PC-3 (cell line): ENCODE results near the gene ADAMTS9. TPM values are rescaled to one million over a fixed set of nuclear protein-coding genes. Genes with fewer than 3 reads are reported as not detected.

Source experiments
- ATAC-seq: fragments of 200-7000 bp; cut with Tn5 transposase; 2 replicates; pipeline ENCODE4 v1.9.1; 2020; ENCODE audit warnings: mild to moderate bottlenecking, moderate library complexity
- BruUV-seq: library from RNA; stranded (reverse); fragments of 400-500 nt; replicated peaks from 2 replicates; lab custom pipeline; 2021; lab: Mats Ljungman, UMichigan
- CTCF ChIA-PET: fragments of 300-600 bp; sonication (Branson Sonifier 250); formaldehyde crosslinking; loops from one replicate; lab custom pipeline; 2022; ENCODE audit warnings: antibody characterized with exemption; lab: Charles Lee
- POLR2A ChIA-PET: fragments of 300-600 bp; sonication (Branson Sonifier 250); formaldehyde crosslinking; loops from one replicate; lab custom pipeline; 2022; ENCODE audit warnings: antibody characterized with exemption; ENCODE audit not compliant: unreplicated experiment; lab: Charles Lee
- DNase-seq: peaks from one replicate; pipeline ENCODE4 v3.0.0-alpha.2; 2015
- H2AFZ ChIP-seq: fragments of 300-600 bp; sonication (generic); 2 replicates; pipeline ENCODE4 v1.6.0; 2016; ENCODE audit warnings: antibody characterized with exemption, low read length
- H3F3A ChIP-seq: fragments of 300-600 bp; sonication (generic); one replicate; pipeline ENCODE4 v1.6.0; 2017; ENCODE audit warnings: antibody characterized with exemption, low read length, control low read depth, mild to moderate bottlenecking; ENCODE audit not compliant: unreplicated experiment
- H3K27ac ChIP-seq: fragments of 300-600 bp; sonication (generic); 2 replicates; pipeline ENCODE4 v1.5.1; 2016; ENCODE audit warnings: mild to moderate bottlenecking, low read length
- H3K27me3 ChIP-seq: fragments of 300-600 bp; sonication (generic); 2 replicates; pipeline ENCODE4 v1.6.1; 2016; ENCODE audit warnings: low read length, mixed read lengths
- H3K36me3 ChIP-seq: fragments of 300-600 bp; sonication (generic); 2 replicates; pipeline ENCODE4 v1.6.1; 2016; ENCODE audit warnings: low read depth, mixed run types, low read length, mixed read lengths
- H3K4me1 ChIP-seq: fragments of 300-600 bp; sonication (generic); 2 replicates; pipeline ENCODE4 v1.5.1; 2016; ENCODE audit warnings: low read length; ENCODE audit not compliant: insufficient read depth
- H3K4me2 ChIP-seq: fragments of 300-600 bp; sonication (generic); 2 replicates; pipeline ENCODE4 v1.6.0; 2016; ENCODE audit warnings: low read length
- H3K4me3 ChIP-seq: fragments of 300-600 bp; sonication (generic); 2 replicates; pipeline ENCODE4 v1.5.1; 2016; ENCODE audit warnings: mild to moderate bottlenecking, low read length, mixed read lengths
- H3K79me2 ChIP-seq: fragments of 300-600 bp; sonication (generic); 2 replicates; pipeline ENCODE4 v1.6.1; 2017; ENCODE audit warnings: low read length, mixed read lengths
- H3K9ac ChIP-seq: fragments of 300-600 bp; sonication (generic); 2 replicates; pipeline ENCODE4 v1.6.0; 2016; ENCODE audit warnings: mild to moderate bottlenecking, low read length
- H3K9me2 ChIP-seq: fragments of 300-600 bp; sonication (generic); replicated peaks from 2 replicates; pipeline ENCODE4 v1.6.1; 2016; ENCODE audit warnings: mixed run types, low read length, mixed read lengths
- H3K9me3 ChIP-seq: fragments of 300-600 bp; sonication (generic); 2 replicates; pipeline ENCODE4 v1.6.1; 2016; ENCODE audit warnings: low read length, mixed read lengths
- H4K20me1 ChIP-seq: fragments of 300-600 bp; sonication (generic); 2 replicates; pipeline ENCODE4 v1.6.1; 2016; ENCODE audit warnings: low read length, mixed read lengths
- EZH2 ChIP-seq: fragments of 300-600 bp; sonication (generic); IDR thresholded peaks from one replicate; pipeline ENCODE4 v1.6.1; 2017; ENCODE audit warnings: antibody characterized with exemption, mild to moderate bottlenecking, low read length; ENCODE audit not compliant: unreplicated experiment
- EZH2phosphoT487 ChIP-seq: fragments of 300-600 bp; sonication (generic); IDR thresholded peaks from 2 replicates; pipeline ENCODE4 v1.6.1; 2018; ENCODE audit warnings: mild to moderate bottlenecking, antibody characterized with exemption, low read length, borderline replicate concordance
- intact Hi-C: fragments of 100-400 bp; cut with micrococcal nuclease; formaldehyde crosslinking; loops from 2 replicates; pipeline ENCODE4 v1.9.0; 2023
- total RNA-seq: library from RNA; depleted of rRNA; stranded (reverse); fragments of >200 nt; gene quantifications from 2 replicates; pipeline ENCODE4 v1.2.3, GENCODE V29; 2014
- TF ChIP-seq, protein P1 (sequence below): fragments of 300-600 bp; sonication (generic); conservative IDR thresholded peaks from 2 replicates; pipeline ENCODE4 v1.5.1; 2017; ENCODE audit warnings: antibody characterized with exemption, low read depth, mild to moderate bottlenecking, low read length

The ADAMTS9 gene
- total RNA-seq, 1 experiment from 2014 or later: 0.55 TPM

DNA sequence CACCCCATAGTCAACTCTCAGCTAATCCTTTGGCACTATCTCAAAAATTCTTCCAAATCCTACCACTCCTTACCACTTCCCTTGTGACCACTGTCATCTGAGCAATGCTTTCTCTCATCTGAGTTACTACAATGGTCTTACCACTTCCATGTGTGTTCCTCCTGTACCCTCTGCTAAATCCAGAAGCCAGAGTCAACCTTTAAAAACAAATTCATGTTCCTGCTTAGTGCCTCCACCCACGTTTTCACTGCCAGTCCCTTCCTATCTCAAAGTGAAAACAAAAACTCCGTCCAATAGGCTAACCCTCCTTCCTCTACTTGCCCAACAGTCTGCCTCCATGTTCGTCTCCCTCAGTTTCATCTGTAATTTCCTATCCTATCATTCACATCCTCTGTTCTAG is 109.0 kb downstream of the ADAMTS9 start:
- H3K27me3 ChIP-seq: no peaks in the 10 kb centered on the region
- H4K20me1 ChIP-seq: no peaks in the 10 kb centered on the region
- no peaks in the 10 kb centered on the region for H3K9me3 ChIP-seq
- no peak overlapping the region for H3K4me2 ChIP-seq
- H3F3A ChIP-seq: no peaks in the 10 kb centered on the region
- DNase-seq: no peak
- intact Hi-C loops: no loop called here
- no peaks in the 10 kb centered on the region for H3K79me2 ChIP-seq
- H3K27ac ChIP-seq: no peak overlapping the region
- TF ChIP-seq EZH2 (no peak), EZH2phosphoT487 (no peak)
- TF ChIP-seq, protein P1, sequence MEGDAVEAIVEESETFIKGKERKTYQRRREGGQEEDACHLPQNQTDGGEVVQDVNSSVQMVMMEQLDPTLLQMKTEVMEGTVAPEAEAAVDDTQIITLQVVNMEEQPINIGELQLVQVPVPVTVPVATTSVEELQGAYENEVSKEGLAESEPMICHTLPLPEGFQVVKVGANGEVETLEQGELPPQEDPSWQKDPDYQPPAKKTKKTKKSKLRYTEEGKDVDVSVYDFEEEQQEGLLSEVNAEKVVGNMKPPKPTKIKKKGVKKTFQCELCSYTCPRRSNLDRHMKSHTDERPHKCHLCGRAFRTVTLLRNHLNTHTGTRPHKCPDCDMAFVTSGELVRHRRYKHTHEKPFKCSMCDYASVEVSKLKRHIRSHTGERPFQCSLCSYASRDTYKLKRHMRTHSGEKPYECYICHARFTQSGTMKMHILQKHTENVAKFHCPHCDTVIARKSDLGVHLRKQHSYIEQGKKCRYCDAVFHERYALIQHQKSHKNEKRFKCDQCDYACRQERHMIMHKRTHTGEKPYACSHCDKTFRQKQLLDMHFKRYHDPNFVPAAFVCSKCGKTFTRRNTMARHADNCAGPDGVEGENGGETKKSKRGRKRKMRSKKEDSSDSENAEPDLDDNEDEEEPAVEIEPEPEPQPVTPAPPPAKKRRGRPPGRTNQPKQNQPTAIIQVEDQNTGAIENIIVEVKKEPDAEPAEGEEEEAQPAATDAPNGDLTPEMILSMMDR: no peak
- H3K36me3 ChIP-seq: no peaks in the 10 kb centered on the region
- no TSS peak for BruUV-seq
- POLR2A ChIA-PET: no interaction called here
- H3K9ac ChIP-seq: no peak overlapping the region
- no peak for ATAC-seq
- no peak overlapping the region for H3K4me3 ChIP-seq
- CTCF ChIA-PET: no interaction called here
- H3K4me1 ChIP-seq: no peaks in the 10 kb centered on the region
- H3K9me2 ChIP-seq: no peaks in the 10 kb centered on the region
- no peak overlapping the region for H2AFZ ChIP-seq

DNA sequence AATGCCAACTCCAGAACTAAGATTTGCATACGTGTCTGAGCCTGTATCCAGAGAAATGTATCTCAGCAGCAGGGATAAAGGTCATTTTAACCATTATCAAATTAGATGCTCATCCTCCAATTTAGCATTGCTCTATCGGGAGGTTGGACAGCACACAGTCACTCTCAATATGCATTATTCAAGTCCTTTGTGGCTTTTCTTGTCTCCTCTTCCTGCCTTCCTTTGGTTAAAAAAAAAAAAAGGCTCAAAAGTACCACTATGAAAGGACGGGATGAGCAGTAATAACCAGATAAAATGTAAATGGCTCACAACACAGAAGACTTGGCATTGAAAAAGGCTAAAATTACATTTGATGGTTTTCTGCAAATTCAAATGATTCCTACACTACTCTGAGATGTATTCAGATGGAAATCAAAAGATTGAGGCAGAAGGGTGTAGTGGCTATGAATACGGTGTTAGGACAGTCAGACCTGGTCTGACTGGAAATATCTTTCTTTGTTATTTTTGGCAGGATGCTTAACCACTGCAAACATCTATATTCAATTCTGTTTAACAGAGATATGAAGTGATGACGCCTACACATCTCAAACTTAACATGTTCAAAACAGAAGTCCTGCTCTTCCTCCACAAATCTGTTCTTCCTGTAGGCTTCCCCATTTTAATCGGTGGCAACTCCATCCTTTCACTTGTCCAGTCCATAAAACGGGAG is 109.6 kb downstream of the ADAMTS9 start:
- POLR2A ChIA-PET: interaction anchor here (0.7 kb wide), 1 partner anchor 40 kb away, joined by 6 read pairs; no protein-coding TSS in a partner anchor
- no peaks in the 10 kb centered on the region for H3F3A ChIP-seq
- H4K20me1 ChIP-seq: no peaks in the 10 kb centered on the region

More for the DNA sequence above, 109.6 kb downstream of the ADAMTS9 start:
- intact Hi-C loops: no loop called here
- H3K4me2 ChIP-seq: no peak overlapping the region
- no peak overlapping the region for H3K4me3 ChIP-seq
- ATAC-seq (no peak), DNase-seq (no peak)
- no peak overlapping the region for H3K9ac ChIP-seq
- no peaks in the 10 kb centered on the region for H3K4me1 ChIP-seq
- CTCF ChIA-PET: no interaction called here
- H3K27ac ChIP-seq: no peak overlapping the region
- no peak for TF ChIP-seq EZH2phosphoT487
- TF ChIP-seq EZH2: no peak
- TF ChIP-seq, protein P1: no peak
- no peaks in the 10 kb centered on the region for H3K9me3 ChIP-seq
- BruUV-seq: no TSS peak
- H2AFZ ChIP-seq: no peak overlapping the region
- H3K36me3 ChIP-seq: no peaks in the 10 kb centered on the region
- H3K27me3 ChIP-seq: no peaks in the 10 kb centered on the region
- no peaks in the 10 kb centered on the region for H3K9me2 ChIP-seq
- no peaks in the 10 kb centered on the region for H3K79me2 ChIP-seq
